DOHH2 (cell line): ENCODE measurements around the gene BEND3.

Experiments
- H3F3A ChIP-seq: fragments of 200-600 bp; sonication (generic), shearing (Covaris generic); 2 replicates; pipeline ENCODE4 v1.6.0; 2016; ENCODE audit warnings: antibody characterized with exemption, mild to moderate bottlenecking; ENCODE audit not compliant: control insufficient read depth, insufficient read depth
- H3K27ac ChIP-seq: fragments of 200-600 bp; sonication (generic); 2 replicates; pipeline ENCODE4 v1.5.1; 2014; ENCODE audit warnings: low read depth, mild to moderate bottlenecking, low read length, moderate library complexity
- H3K27me3 ChIP-seq: fragments of 200-600 bp; sonication (generic); 2 replicates; pipeline ENCODE4 v1.6.1; 2014; ENCODE audit warnings: mild to moderate bottlenecking, low read length, mixed read lengths; ENCODE audit not compliant: control insufficient read depth
- H3K36me3 ChIP-seq: fragments of 200-600 bp; sonication (generic); 2 replicates; pipeline ENCODE4 v1.6.1; 2014; ENCODE audit warnings: mild to moderate bottlenecking, low read length, moderate library complexity, mixed read lengths; ENCODE audit not compliant: control insufficient read depth
- H3K4me1 ChIP-seq: fragments of 200-600 bp; sonication (generic); 2 replicates; pipeline ENCODE4 v1.6.1; 2014; ENCODE audit warnings: mild to moderate bottlenecking, low read length, mixed read lengths; ENCODE audit not compliant: control insufficient read depth
- H3K4me2 ChIP-seq: fragments of 200-600 bp; sonication (generic); 2 replicates; pipeline ENCODE4 v1.6.0; 2014; ENCODE audit warnings: mild to moderate bottlenecking, low read length, moderate library complexity
- H3K4me3 ChIP-seq: fragments of 200-600 bp; sonication (generic); 2 replicates; pipeline ENCODE4 v1.5.1; 2014; ENCODE audit warnings: mild to moderate bottlenecking, low read length, mixed read lengths
- H3K79me2 ChIP-seq: fragments of 200-600 bp; sonication (generic); 2 replicates; pipeline ENCODE4 v1.6.1; 2014; ENCODE audit warnings: mild to moderate bottlenecking, low read length, mixed read lengths; ENCODE audit not compliant: control insufficient read depth
- H3K9me2 ChIP-seq: fragments of 200-600 bp; sonication (generic); replicated peaks from 2 replicates; pipeline ENCODE4 v1.6.1; 2014; ENCODE audit warnings: mild to moderate bottlenecking, low read length, mixed read lengths; ENCODE audit not compliant: control insufficient read depth
- H3K9me3 ChIP-seq: fragments of 200-600 bp; sonication (generic); 2 replicates; pipeline ENCODE4 v1.6.1; 2014; ENCODE audit warnings: antibody characterized with exemption, low read length, mixed read lengths; ENCODE audit not compliant: control insufficient read depth, insufficient read depth
- H4K20me1 ChIP-seq: fragments of 200-600 bp; sonication (generic); 2 replicates; pipeline ENCODE4 v1.6.0; 2014; ENCODE audit warnings: low read depth, mild to moderate bottlenecking, antibody characterized with exemption, low read length, moderate library complexity; ENCODE audit not compliant: control insufficient read depth, insufficient read depth
- CTCF ChIP-seq: fragments of 200-600 bp; sonication (generic); IDR thresholded peaks from one replicate; pipeline ENCODE4 v1.5.1; 2014; ENCODE audit warnings: antibody characterized with exemption, mild to moderate bottlenecking, low read depth, low read length; ENCODE audit not compliant: poor library complexity, severe bottlenecking
- EZH2phosphoT487 ChIP-seq: fragments of 200-600 bp; sonication (generic); IDR thresholded peaks from 2 replicates; pipeline ENCODE4 v1.6.1; 2017; ENCODE audit warnings: borderline replicate concordance, mild to moderate bottlenecking, antibody characterized with exemption, low read length, moderate library complexity, mixed read lengths

BEND3 gene

GRCh38 chr6:107116328-107116892 is 1.1 kb upstream of the BEND3 start:
- Histone ChIP-seq H3K36me3 (no peaks in the 10 kb centered on the region), H3K4me3 (peak overlapping the region; percentile 87), H3K79me2 (peaks cover 18% of the 10 kb centered on the region), H3K4me2 (peak overlapping the region; percentile 88), H3K27ac (peak overlapping the region; percentile 89), H3K9me3 (no peaks in the 10 kb centered on the region), H3K4me1 (peaks cover 57% of the 10 kb centered on the region), H4K20me1 (no peaks in the 10 kb centered on the region), H3F3A (peaks cover 36% of the 10 kb centered on the region), H3K9me2 (no peaks in the 10 kb centered on the region), H3K27me3 (no peaks in the 10 kb centered on the region)
- TF ChIP-seq CTCF, result peak; percentile 33
- no peak for TF ChIP-seq EZH2phosphoT487

- Histone ChIP-seq H3K4me2 (peak overlapping the region; percentile 88), H3F3A (peaks cover 32% of the 10 kb centered on the region)
- TF ChIP-seq CTCF (no peak), EZH2phosphoT487 (no peak)
Measured at GRCh38 chr6:107115695-107116327, 496 bp upstream of the BEND3 start.

GRCh38 chr6:107114213-107114925 is 946 bp downstream of the BEND3 start:
- Histone ChIP-seq H3K9me2 (no peaks in the 10 kb centered on the region), H3K27ac (peak overlapping the region; percentile 38)
- TF ChIP-seq EZH2phosphoT487 (no peak), CTCF (peak; percentile 78)

More at GRCh38 chr6:107115695-107116327, 496 bp upstream of the BEND3 start:
- Histone ChIP-seq H3K9me2 (no peaks in the 10 kb centered on the region), H3K4me3 (peak overlapping the region; percentile 87), H4K20me1 (no peaks in the 10 kb centered on the region), H3K27me3 (no peaks in the 10 kb centered on the region), H3K9me3 (no peaks in the 10 kb centered on the region), H3K4me1 (peaks cover 52% of the 10 kb centered on the region), H3K36me3 (no peaks in the 10 kb centered on the region), H3K79me2 (peaks cover 18% of the 10 kb centered on the region), H3K27ac (peak overlapping the region; percentile 89)

More at GRCh38 chr6:107114213-107114925, 946 bp downstream of the BEND3 start:
- Histone ChIP-seq H3K4me2 (peak overlapping the region; percentile 75), H4K20me1 (no peaks in the 10 kb centered on the region), H3K36me3 (no peaks in the 10 kb centered on the region), H3K4me1 (peaks cover 46% of the 10 kb centered on the region), H3K27me3 (no peaks in the 10 kb centered on the region), H3K4me3 (peak overlapping the region; percentile 78), H3K79me2 (peaks cover 18% of the 10 kb centered on the region), H3K9me3 (no peaks in the 10 kb centered on the region), H3F3A (peaks cover 32% of the 10 kb centered on the region)
